ENCODE data around the gene CTSZ. TPM values are rescaled to one million over a fixed set of nuclear protein-coding genes. Genes with fewer than 3 reads are reported as not detected.

The CTSZ gene
- total RNA-seq, 4 donors from 2014 or later = 61.9 to 246 (median 226) TPM

DNA sequence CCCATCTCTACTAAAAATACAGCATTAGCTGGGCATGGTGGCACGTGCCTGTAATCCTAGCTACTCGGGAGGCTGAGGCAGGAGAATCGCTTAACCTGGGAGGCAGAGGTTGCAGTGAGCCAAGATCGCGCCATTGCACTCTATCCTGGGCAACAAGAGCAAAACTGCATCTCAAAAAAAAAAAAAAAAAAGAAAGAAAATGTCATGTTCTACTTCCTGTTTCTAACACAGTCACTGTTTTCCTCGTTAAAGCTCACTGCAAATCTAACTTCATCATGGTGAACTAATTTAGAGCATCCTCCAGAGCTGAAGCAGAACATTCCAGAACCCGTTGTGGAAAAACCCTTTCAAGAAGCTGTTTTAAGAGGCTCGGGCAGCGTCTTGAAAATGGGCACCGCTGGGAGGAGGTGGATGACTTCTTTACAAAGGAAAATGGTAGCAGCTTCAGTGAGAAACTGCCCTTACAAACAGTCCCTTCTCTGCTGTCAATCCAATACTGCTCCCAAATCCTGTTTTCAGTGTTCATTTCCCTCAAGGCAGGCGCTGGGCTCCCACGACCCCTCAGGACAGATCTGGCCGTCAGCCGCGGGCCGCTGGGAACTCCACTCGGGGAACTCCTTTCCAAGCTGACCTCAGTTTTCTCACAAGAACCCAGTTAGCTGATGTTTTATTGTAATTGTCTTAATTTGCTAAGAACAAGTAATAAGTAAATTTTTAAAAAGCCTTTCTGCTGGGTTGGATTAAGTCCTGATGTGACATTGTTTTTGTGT, 12.5 kb downstream of the CTSZ start:
- DNase-seq = no peak
- intact Hi-C loops (cut with DNase I; ENCODE audit: low total_unique reads) (no loop called here), in situ Hi-C loops (cut with MboI; ENCODE audit: low pct_ligation_motif_present in 1 of 4, low pct_unique_long_range_greater_than_20kb in 1 of 4, low sequenced_read_pairs in 3 of 4) (no loop called here)
- Histone ChIP-seq H3K4me3 (no peak overlapping the region), H3K27me3 (no peaks in the 10 kb centered on the region), H3K27ac (no peak overlapping the region), H3K9me3 (no peaks in the 10 kb centered on the region), H3K4me1 (no peaks in the 10 kb centered on the region), H3K36me3 (peaks cover 0 to 62% (median 32%) of the 10 kb centered on the region in 4 donors)
- 62 to 81% methylated on average over 8 to 17 of the region's 17 CpGs for WGBS, 2 donors (ENCODE audit: low coverage in 1 of 2)
- TF ChIP-seq POLR2A (IDR thresholded peaks at IDR 0.05) = no peak
- TF ChIP-seq, protein P1, sequence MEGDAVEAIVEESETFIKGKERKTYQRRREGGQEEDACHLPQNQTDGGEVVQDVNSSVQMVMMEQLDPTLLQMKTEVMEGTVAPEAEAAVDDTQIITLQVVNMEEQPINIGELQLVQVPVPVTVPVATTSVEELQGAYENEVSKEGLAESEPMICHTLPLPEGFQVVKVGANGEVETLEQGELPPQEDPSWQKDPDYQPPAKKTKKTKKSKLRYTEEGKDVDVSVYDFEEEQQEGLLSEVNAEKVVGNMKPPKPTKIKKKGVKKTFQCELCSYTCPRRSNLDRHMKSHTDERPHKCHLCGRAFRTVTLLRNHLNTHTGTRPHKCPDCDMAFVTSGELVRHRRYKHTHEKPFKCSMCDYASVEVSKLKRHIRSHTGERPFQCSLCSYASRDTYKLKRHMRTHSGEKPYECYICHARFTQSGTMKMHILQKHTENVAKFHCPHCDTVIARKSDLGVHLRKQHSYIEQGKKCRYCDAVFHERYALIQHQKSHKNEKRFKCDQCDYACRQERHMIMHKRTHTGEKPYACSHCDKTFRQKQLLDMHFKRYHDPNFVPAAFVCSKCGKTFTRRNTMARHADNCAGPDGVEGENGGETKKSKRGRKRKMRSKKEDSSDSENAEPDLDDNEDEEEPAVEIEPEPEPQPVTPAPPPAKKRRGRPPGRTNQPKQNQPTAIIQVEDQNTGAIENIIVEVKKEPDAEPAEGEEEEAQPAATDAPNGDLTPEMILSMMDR (IDR thresholded peaks at IDR 0.05) = no peak
- no peak for TF ChIP-seq EP300 (IDR thresholded peaks at IDR 0.05; ENCODE audit: low read depth)
- TF ChIP-seq POLR2AphosphoS5 (IDR thresholded peaks at IDR 0.05) = no peak

DNA sequence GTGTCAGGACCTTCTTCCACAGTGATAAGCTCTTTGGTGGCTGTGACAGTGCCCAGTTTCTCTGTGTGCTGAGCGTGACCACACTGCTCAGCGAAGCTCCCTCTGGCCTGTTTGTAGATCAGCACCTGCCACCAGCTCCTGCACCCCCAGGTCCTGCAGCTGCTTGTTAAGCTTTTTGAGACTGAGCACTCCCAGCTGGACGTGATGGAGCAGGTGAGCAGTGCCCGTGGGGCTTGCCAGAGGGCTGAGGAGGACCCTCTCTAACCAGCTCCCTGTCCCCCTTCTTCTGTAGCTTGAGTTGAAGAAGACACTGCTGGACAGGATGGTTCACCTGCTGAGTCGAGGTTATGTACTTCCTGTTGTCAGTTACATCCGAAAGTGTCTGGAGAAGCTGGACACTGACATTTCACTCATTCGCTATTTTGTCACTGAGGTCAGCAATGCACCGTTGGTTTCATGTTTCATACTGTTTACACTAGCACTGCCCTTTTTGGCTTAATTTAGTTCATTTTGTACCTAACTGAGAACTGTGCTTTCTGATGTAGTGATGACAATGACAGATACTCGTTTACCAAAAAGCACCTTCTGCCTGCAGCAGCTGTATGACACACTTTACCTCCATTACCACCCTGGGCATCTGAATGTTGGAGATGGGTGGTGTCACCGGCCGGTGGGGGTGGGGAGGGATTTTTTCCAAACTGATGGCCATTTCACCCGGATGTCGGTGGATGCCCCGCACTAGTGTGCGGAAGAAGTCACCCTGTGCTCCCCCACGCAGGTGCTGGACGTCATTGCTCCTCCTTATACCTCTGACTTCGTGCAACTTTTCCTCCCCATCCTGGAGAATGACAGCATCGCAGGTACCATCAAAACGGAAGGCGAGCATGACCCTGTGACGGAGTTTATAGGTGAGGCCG, 13.5 kb downstream of the CTSZ start:
- no peak for DNase-seq
- TF ChIP-seq POLR2AphosphoS5 (IDR thresholded peaks at IDR 0.05) (peak in 1 of 3 donors; percentile 14), POLR2A (IDR thresholded peaks at IDR 0.05) (no peak)
- in situ Hi-C loops (cut with MboI; ENCODE audit: low pct_ligation_motif_present in 1 of 4, low pct_unique_long_range_greater_than_20kb in 1 of 4, low sequenced_read_pairs in 3 of 4) (no loop called here), intact Hi-C loops (cut with DNase I; ENCODE audit: low total_unique reads) (no loop called here)
- no peaks in the 10 kb centered on the region for H3K9me3 ChIP-seq
- H3K27ac ChIP-seq = no peak overlapping the region
- no peaks in the 10 kb centered on the region for H3K27me3 ChIP-seq
- WGBS, 2 donors (ENCODE audit: low coverage in 1 of 2) = 82 to 83% methylated on average over 1 to 23 of the region's 23 CpGs
- H3K36me3 ChIP-seq = peaks cover 0 to 66% (median 35%) of the 10 kb centered on the region in 4 donors
- H3K4me3 ChIP-seq = no peak overlapping the region
- H3K4me1 ChIP-seq = no peaks in the 10 kb centered on the region

DNA sequence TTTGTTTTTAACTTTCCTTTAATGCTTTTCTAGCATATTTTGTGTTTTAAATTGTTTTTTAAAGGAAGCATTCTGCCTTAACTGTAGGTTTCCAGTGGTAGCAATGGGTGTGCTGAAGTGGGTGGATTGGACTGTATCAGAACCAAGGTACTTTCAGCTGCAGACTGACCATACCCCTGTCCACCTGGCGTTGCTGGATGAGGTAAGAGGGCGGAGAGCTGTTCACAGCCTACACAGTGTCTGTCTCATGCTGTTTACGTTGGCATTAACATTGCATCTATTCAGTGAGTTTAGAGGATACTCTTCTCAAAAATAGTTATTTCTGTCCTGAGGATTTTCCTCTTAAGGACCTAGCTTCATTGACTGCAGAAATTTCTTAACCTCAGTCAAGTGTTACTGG, 14.1 kb downstream of the CTSZ start:
- intact Hi-C loops (cut with DNase I; ENCODE audit: low total_unique reads) (no loop called here), in situ Hi-C loops (cut with MboI; ENCODE audit: low pct_ligation_motif_present in 1 of 4, low pct_unique_long_range_greater_than_20kb in 1 of 4, low sequenced_read_pairs in 3 of 4) (no loop called here)
- no peak overlapping the region for H3K27ac ChIP-seq
- H3K36me3 ChIP-seq = peaks cover 0 to 71% (median 37%) of the 10 kb centered on the region in 4 donors
- no peaks in the 10 kb centered on the region for H3K9me3 ChIP-seq
- no peak for TF ChIP-seq POLR2AphosphoS5 (IDR thresholded peaks at IDR 0.05)
- TF ChIP-seq, protein P1 (IDR thresholded peaks at IDR 0.05) = no peak
- TF ChIP-seq POLR2A (IDR thresholded peaks at IDR 0.05) = no peak
- no peak for TF ChIP-seq EP300 (IDR thresholded peaks at IDR 0.05; ENCODE audit: low read depth)
- H3K27me3 ChIP-seq = no peaks in the 10 kb centered on the region
- DNase-seq = no peak
- H3K4me3 ChIP-seq = no peak overlapping the region
- 86 to 100% methylated on average over 1 to 3 of the region's 3 CpGs for WGBS, 2 donors (ENCODE audit: low coverage in 1 of 2)
- no peaks in the 10 kb centered on the region for H3K4me1 ChIP-seq

DNA sequence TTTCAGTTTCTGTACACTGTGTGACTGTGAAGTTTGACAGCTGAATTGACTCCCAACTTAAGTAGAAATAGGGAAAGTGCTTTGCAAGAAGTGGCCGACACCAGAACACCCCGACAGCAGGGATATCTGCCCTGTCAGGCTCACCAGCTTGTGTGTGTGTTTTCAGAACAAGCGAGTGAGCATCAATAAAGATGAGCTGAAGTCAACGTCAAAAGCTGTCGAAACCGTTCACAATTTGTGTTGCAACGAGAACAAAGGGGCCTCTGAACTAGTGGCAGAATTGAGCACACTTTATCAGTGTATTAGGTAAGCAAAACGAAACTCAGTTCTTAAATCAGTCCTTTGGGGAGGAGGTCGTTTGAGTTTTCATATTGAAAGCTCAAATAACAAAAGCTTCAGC, 15.3 kb downstream of the CTSZ start:
- no peak for DNase-seq

More for the DNA sequence above, 15.3 kb downstream of the CTSZ start:
- Histone ChIP-seq H3K4me1 (no peaks in the 10 kb centered on the region), H3K27ac (no peak overlapping the region), H3K27me3 (no peaks in the 10 kb centered on the region), H3K4me3 (no peak overlapping the region), H3K36me3 (peaks cover 0 to 70% (median 34%) of the 10 kb centered on the region in 4 donors), H3K9me3 (no peaks in the 10 kb centered on the region)
- 71 to 76% methylated on average over 9 of the region's 9 CpGs for WGBS, 2 donors (ENCODE audit: low coverage in 1 of 2)
- intact Hi-C loops (cut with DNase I; ENCODE audit: low total_unique reads) = no loop called here
- TF ChIP-seq POLR2AphosphoS5 (IDR thresholded peaks at IDR 0.05) (no peak), POLR2A (IDR thresholded peaks at IDR 0.05) (no peak), EP300 (IDR thresholded peaks at IDR 0.05; ENCODE audit: low read depth) (no peak)
- TF ChIP-seq, protein P1 (IDR thresholded peaks at IDR 0.05) = no peak
- in situ Hi-C loops (cut with MboI; ENCODE audit: low pct_ligation_motif_present in 1 of 4, low pct_unique_long_range_greater_than_20kb in 1 of 4, low sequenced_read_pairs in 3 of 4) = no loop called here

All from transverse colon (tissue), 4 donors.